ENCODE data around the gene CAPN15.
"Not testable (repeated sequence)": the region's sequence is repeated elsewhere in the genome, so short reads cannot be mapped to it uniquely, and the experiment has no call there.

CAPN15 gene

GRCh38 chr16:527015-527903 lies at the start of gene CAPN15:
Gene CAPN15, plus strand, starts transcription at chr16:527712. Its CDS starts 19,127 bp downstream, at chr16:546839.
- peak; percentile 74 to 79 for DNase-seq (ENCODE audit: low read depth in 1 of 2, low spot score in 1 of 2)

- DNase-seq (ENCODE audit: low read depth in 1 of 2, low spot score in 1 of 2) = not testable (repeated sequence)
These were observed 49.2 kb upstream of the CAPN15 start for GRCh38 chr16:478287-478686.

GRCh38 chr16:482468-483185 lies 44.9 kb upstream of the CAPN15 start:
- no peak for DNase-seq (ENCODE audit: low read depth in 1 of 2, low spot score in 1 of 2)

GRCh38 chr16:483341-484075 lies 44.0 kb upstream of the CAPN15 start:
- DNase-seq (ENCODE audit: low read depth in 1 of 2, low spot score in 1 of 2) = no peak

GRCh38 chr16:489606-490005 lies 37.9 kb upstream of the CAPN15 start:
- no peak for DNase-seq (ENCODE audit: low read depth in 1 of 2, low spot score in 1 of 2)

- no peak for DNase-seq (ENCODE audit: low read depth in 1 of 2, low spot score in 1 of 2)
These were observed 36.7 kb upstream of the CAPN15 start for GRCh38 chr16:490768-491167.

- DNase-seq (ENCODE audit: low read depth in 1 of 2, low spot score in 1 of 2) = no peak
These were observed 36.1 kb upstream of the CAPN15 start for GRCh38 chr16:491220-491919.

GRCh38 chr16:492211-492875 lies 35.2 kb upstream of the CAPN15 start:
- DNase-seq (ENCODE audit: low read depth in 1 of 2, low spot score in 1 of 2) = no peak

- not testable (repeated sequence) for DNase-seq (ENCODE audit: low read depth in 1 of 2, low spot score in 1 of 2)
These were observed 32.8 kb upstream of the CAPN15 start for GRCh38 chr16:494676-495075.

- DNase-seq (ENCODE audit: low read depth in 1 of 2, low spot score in 1 of 2) = no peak
These were observed 32.3 kb upstream of the CAPN15 start for GRCh38 chr16:495127-495748.

GRCh38 chr16:496097-496886 lies 31.2 kb upstream of the CAPN15 start:
- no peak for DNase-seq (ENCODE audit: low read depth in 1 of 2, low spot score in 1 of 2)

GRCh38 chr16:497258-497657 lies 30.3 kb upstream of the CAPN15 start:
- DNase-seq (ENCODE audit: low read depth in 1 of 2, low spot score in 1 of 2) = no peak

- no peak for DNase-seq (ENCODE audit: low read depth in 1 of 2, low spot score in 1 of 2)
These were observed 27.6 kb upstream of the CAPN15 start for GRCh38 chr16:499924-500323.

GRCh38 chr16:500709-501108 lies 26.8 kb upstream of the CAPN15 start:
- no peak for DNase-seq (ENCODE audit: low read depth in 1 of 2, low spot score in 1 of 2)

- no peak for DNase-seq (ENCODE audit: low read depth in 1 of 2, low spot score in 1 of 2)
These were observed 25.2 kb upstream of the CAPN15 start for GRCh38 chr16:502179-502943.

- no peak for DNase-seq (ENCODE audit: low read depth in 1 of 2, low spot score in 1 of 2)
These were observed 24.1 kb upstream of the CAPN15 start for GRCh38 chr16:503150-504071.

GRCh38 chr16:505479-506245 lies 21.9 kb upstream of the CAPN15 start:
- DNase-seq (ENCODE audit: low read depth in 1 of 2, low spot score in 1 of 2) = no peak
